Tibial artery (tissue), 4 donors: Measurements from ENCODE around the gene FGGY.
A peak's percentile ranks its signal among the peaks of the same experiment; 100 is the strongest.
"Not testable (repeated sequence)": the region's sequence is repeated elsewhere in the genome, so short reads cannot be mapped to it uniquely, and the experiment has no call there.

Source experiments
- DNase-seq, 2 donors: peaks; one replicate each; pipeline ENCODE4 v3.0.0-alpha.2; 2019
- H3K27ac ChIP-seq, 2 donors: fragments of 200-600 bp; sonication (generic) in 1 of 2; 1 replicate in 1 of 2; 2 replicates in 1 of 2; pipeline ENCODE4 v1.5.1; 2018 to 2019; ENCODE audit warnings: mild to moderate bottlenecking in 1 of 2
- H3K27me3 ChIP-seq, 2 donors: fragments of 200-600 bp; sonication (generic) in 1 of 2; one replicate each; pipeline versions ENCODE4 v1.5.1 to v1.6.0; 2016 to 2019
- H3K36me3 ChIP-seq, 3 donors: fragments of 200-600 bp; sonication (generic) in 2 of 3; one replicate each; pipeline ENCODE4 v1.5.1; 2016 to 2019; ENCODE audit warnings: mild to moderate bottlenecking in 2 of 3
- H3K4me1 ChIP-seq, 4 donors: fragments of 200-600 bp; sonication (generic) in 2 of 4; 1 replicate in 3 of 4; 2 replicates in 1 of 4; pipeline ENCODE4 v1.5.1; 2016 to 2019
- H3K4me3 ChIP-seq, 2 donors: fragments of 200-600 bp; sonication (generic) in 1 of 2; 1 replicate in 1 of 2; 2 replicates in 1 of 2; pipeline ENCODE4 v1.5.1; 2018 to 2019; ENCODE audit warnings: mild to moderate bottlenecking in 2 of 2
- H3K9me3 ChIP-seq, 3 donors: fragments of 200-600 bp; sonication (generic) in 1 of 3; one replicate each; pipeline ENCODE4 v1.5.1; 2016 to 2019
- intact Hi-C: fragments of 100-400 bp; cut with DNase I; formaldehyde crosslinking; loops from one replicate; pipeline ENCODE4 v1.15.0; 2023; ENCODE audit warnings: low total_unique reads
- TF ChIP-seq, protein P1 (sequence below), 2 experiments: fragments of 200-600 bp in 1 of 2; fragments of 450-650 bp in 1 of 2; IDR thresholded peaks; one replicate each; pipeline ENCODE4 v1.5.1; 2017 to 2019; ENCODE audit warnings: antibody characterized with exemption in 2 of 2, mild to moderate bottlenecking in 1 of 2, moderate library complexity in 1 of 2

Gene FGGY

DNA sequence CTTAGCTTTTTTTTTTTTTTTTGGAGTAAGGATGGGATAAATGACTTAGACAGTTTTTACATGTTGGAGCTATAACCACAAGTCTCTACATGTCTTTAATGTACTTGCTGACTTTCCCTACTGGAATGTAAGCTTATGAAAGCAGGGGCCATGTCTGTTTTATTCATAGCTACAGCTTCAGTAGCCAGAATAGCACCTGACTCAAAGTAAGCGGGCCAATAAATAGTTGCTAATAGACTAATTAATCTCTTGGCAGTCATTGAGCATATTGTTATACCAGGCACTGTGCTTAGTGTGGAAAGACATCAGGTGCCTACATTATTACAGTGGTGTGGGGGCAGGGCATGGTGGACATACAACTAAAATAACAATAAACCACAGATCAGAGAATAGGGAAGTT, 433.4 kb downstream of the FGGY start:
- no peaks in the 10 kb centered on the region for H3K27me3 ChIP-seq
- TF ChIP-seq, protein P1, sequence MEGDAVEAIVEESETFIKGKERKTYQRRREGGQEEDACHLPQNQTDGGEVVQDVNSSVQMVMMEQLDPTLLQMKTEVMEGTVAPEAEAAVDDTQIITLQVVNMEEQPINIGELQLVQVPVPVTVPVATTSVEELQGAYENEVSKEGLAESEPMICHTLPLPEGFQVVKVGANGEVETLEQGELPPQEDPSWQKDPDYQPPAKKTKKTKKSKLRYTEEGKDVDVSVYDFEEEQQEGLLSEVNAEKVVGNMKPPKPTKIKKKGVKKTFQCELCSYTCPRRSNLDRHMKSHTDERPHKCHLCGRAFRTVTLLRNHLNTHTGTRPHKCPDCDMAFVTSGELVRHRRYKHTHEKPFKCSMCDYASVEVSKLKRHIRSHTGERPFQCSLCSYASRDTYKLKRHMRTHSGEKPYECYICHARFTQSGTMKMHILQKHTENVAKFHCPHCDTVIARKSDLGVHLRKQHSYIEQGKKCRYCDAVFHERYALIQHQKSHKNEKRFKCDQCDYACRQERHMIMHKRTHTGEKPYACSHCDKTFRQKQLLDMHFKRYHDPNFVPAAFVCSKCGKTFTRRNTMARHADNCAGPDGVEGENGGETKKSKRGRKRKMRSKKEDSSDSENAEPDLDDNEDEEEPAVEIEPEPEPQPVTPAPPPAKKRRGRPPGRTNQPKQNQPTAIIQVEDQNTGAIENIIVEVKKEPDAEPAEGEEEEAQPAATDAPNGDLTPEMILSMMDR (IDR thresholded peaks at IDR 0.05), result no peak
- intact Hi-C loops, result no loop called here
- no peak overlapping the region for H3K4me3 ChIP-seq
- peak overlapping the region; percentile 77 to 80 for H3K27ac ChIP-seq
- no peaks in the 10 kb centered on the region for H3K36me3 ChIP-seq
- peaks cover 0 to 32% (median 13%) of the 10 kb centered on the region in 4 donors for H3K4me1 ChIP-seq
- H3K9me3 ChIP-seq, result no peaks in the 10 kb centered on the region
- DNase-seq, result no peak

DNA sequence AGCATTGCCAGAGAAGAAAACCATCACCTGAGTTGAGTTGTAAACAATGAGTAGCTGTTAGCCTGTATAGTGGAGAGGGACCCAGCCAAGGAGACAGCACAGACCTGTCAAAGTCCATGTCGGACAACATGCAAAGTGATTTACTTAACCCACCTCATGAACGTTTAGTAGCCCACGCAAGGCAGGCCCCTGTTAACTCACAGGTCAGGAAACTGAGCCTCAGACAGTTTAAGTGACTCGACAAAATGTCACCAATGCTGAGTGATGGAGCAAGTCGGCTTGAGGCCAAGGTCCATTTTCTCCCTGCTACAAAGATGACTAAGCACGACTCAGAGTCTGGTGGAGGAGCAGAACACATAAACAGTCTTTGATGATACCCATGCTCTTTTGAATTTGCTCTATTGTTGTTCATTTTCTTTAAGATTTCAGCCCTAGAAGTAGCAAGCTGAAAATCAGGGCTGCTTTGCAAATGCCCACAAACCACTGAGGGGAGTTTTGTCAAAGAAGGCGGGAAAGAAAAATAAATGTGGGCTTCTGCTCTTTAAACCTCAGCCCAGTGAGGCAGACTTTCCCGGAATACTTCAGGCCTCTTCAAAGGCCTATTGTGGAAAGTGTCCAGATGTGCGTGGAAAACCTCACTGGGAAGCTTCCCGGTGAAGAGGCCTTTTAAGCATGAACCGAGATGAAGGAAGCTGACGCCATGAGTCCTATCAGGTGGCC, 434.0 kb downstream of the FGGY start:
- intact Hi-C loops, result no loop called here
- Histone ChIP-seq H3K27ac (peak overlapping the region; percentile 77 to 80), H3K9me3 (no peaks in the 10 kb centered on the region), H3K36me3 (no peaks in the 10 kb centered on the region), H3K4me3 (no peak overlapping the region), H3K27me3 (no peaks in the 10 kb centered on the region), H3K4me1 (peaks cover 0 to 32% (median 13%) of the 10 kb centered on the region in 4 donors)
- TF ChIP-seq, protein P1 (IDR thresholded peaks at IDR 0.05), result no peak
- DNase-seq, result peak; percentile 89 to 90

DNA sequence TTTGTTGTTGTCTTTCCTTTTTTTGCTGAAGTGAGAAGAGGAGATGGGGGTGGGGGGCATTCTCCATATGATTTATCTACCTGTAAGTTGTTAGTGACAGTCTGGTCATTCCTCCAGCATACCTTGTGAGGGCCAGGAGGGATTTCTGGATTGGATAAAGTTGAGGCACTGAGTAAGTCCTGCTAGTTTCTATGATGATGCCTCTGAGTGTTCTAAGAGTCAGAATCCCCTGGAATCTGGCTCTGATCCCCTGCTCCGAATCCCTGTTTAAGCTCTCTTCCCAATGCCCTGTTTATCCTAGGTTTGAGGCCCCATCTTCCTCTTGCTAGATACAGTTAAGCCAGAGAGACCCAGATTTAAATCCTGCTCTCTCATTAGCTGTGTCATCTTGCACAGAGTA, 434.7 kb downstream of the FGGY start:
- DNase-seq, result no peak
- Histone ChIP-seq H3K36me3 (no peaks in the 10 kb centered on the region), H3K27me3 (no peaks in the 10 kb centered on the region), H3K4me3 (no peak overlapping the region), H3K9me3 (no peaks in the 10 kb centered on the region), H3K27ac (peak overlapping the region; percentile 77 to 80), H3K4me1 (peaks cover 0 to 32% (median 13%) of the 10 kb centered on the region in 4 donors)
- intact Hi-C loops, result no loop called here
- TF ChIP-seq, protein P1 (IDR thresholded peaks at IDR 0.05), result no peak

DNA sequence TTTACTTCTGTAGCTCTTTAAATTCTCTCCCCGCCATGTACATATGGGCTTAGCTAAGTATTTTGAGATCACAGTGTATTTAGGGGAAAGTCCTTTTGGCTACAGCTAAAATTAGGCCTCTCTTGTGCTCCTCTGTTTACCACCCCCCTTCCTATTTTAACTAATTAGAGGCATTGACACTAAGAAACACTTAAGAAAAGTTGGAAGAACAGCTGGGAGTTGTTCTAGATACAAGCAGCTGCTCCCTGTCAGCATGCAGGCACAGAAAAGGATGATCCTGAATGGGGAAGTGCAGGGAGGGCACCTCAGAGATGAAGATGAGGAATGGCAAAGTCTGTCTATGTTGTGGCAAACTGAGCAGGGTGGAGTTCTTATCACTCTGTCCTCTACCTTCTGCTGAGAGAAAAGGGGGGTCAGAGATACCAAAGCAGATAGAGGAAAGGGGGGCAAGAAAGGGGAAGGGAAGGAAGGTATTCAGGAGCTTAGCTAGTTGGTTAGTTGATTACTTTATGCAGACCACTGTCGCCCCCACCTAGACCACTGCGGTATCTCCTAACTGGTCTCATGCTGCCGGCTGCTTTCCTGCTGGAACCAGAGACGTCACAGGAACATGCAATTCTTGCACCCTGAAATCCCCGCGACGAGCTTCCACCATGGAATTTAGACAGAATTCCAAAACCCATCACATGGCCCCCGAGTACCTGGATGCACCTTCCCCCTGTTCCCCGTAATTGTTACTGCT, 435.5 kb downstream of the FGGY start:
- no peaks in the 10 kb centered on the region for H3K36me3 ChIP-seq
- H3K27me3 ChIP-seq, result no peaks in the 10 kb centered on the region
- no peak overlapping the region for H3K4me3 ChIP-seq
- H3K4me1 ChIP-seq, result peaks cover 0 to 32% (median 13%) of the 10 kb centered on the region in 4 donors
- TF ChIP-seq, protein P1 (IDR thresholded peaks at IDR 0.05), result no peak
- intact Hi-C loops, result no loop called here
- DNase-seq, result no peak
- H3K27ac ChIP-seq, result peak overlapping the region in 1 of 2 donors; percentile 77
- no peaks in the 10 kb centered on the region for H3K9me3 ChIP-seq

DNA sequence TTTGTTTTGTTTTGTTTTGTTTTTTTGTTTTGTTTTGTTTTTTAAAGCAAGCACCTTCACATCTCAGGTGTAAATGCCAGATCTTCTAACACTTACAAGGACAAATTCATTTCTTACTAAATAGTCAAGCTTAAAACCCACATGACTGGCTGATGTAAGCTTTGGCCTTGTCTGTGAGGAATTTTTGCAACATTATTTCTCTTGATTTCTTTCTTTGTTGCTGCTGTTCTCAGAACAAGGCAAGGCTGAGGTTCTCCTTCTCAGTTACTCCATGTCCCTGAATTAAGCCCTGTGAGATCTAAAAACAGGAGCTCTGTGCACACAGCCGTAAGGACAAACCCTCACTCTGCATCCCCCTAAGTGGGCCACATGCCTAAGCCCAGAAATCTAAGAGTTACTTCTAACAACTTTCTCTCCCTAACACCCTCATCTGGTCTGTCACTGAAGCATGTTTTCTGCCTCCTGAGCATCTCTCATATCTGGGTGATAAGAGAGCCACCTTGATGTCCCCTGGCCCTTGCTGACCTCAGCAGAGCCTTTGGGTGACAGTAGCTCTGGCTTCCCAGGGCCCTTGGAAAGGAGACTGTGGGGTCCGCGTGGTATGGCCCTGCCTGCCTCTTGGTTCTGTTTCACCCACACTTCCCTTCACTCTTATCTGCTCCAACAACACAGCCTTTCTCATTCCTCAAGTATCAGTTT, 436.7 kb downstream of the FGGY start:
- TF ChIP-seq, protein P1 (IDR thresholded peaks at IDR 0.05), result no peak
- Histone ChIP-seq H3K4me1 (peaks cover 0 to 32% (median 13%) of the 10 kb centered on the region in 4 donors), H3K36me3 (no peaks in the 10 kb centered on the region), H3K9me3 (no peaks in the 10 kb centered on the region), H3K27me3 (no peaks in the 10 kb centered on the region), H3K4me3 (no peak overlapping the region), H3K27ac (peak overlapping the region; percentile 14 to 51)
- intact Hi-C loops, result no loop called here
- DNase-seq, result no peak

DNA sequence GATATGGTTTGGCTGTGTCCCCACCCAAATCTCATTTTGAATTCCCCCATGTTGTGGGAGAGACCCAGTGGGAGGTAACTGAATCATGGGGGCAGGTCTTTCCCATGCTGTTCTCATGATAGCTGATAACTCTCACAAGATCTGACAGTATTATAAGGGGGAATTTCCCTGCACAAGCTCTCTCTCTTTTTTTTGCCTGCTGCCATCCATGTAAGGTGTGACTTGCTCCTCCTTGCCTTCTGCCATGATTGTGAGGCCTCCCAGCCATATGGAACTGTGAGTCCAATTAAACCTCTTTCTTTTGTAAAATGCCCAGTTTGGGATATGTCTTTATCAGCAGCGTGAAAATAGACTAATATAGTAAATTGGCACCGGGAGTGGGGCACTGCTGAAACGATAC, 439.0 kb downstream of the FGGY start:
- intact Hi-C loops, H3K4me3 ChIP-seq, H3K27ac ChIP-seq, DNase-seq, H3K9me3 ChIP-seq, H3K36me3 ChIP-seq, H3K27me3 ChIP-seq: not testable (repeated sequence)
- H3K4me1 ChIP-seq, result peaks cover 0 to 21% (median 7%) of the 10 kb centered on the region in 4 donors
